Thyroid gland (tissue), 4 donors: ENCODE data around the gene MSH3. TPM values are rescaled to one million over a fixed set of nuclear protein-coding genes. Genes with fewer than 3 reads are reported as not detected.
A peak's percentile ranks its signal among the peaks of the same experiment; 100 is the strongest.

Source experiments
- DNase-seq, 2 donors: peaks; one replicate each; pipeline ENCODE4 v3.0.0-alpha.2; 2019
- H3K27ac ChIP-seq, 3 donors: fragments of 200-600 bp; sonication (generic); 1 replicate in 2 of 3; 2 replicates in 1 of 3; pipeline ENCODE4 v1.5.1; 2016 to 2019; ENCODE audit warnings: mild to moderate bottlenecking in 1 of 3, moderate library complexity in 1 of 3
- H3K27me3 ChIP-seq: fragments of 200-600 bp; sonication (generic); one replicate; pipeline ENCODE4 v1.5.1; 2019
- H3K36me3 ChIP-seq, 2 donors: fragments of 200-600 bp; sonication (generic); one replicate each; pipeline ENCODE4 v1.5.1; 2016 to 2019
- H3K4me1 ChIP-seq, 2 donors: fragments of 200-600 bp; sonication (generic); one replicate each; pipeline ENCODE4 v1.5.1; 2017 to 2019
- H3K4me3 ChIP-seq, 3 donors: fragments of 200-600 bp; sonication (generic); replicated peaks in 1 of 3; 1 replicate in 2 of 3; 2 replicates in 1 of 3; pipeline ENCODE4 v1.5.1; 2016; ENCODE audit warnings: mild to moderate bottlenecking in 1 of 3
- H3K9me3 ChIP-seq: fragments of 200-600 bp; sonication (generic); one replicate; pipeline ENCODE4 v1.5.1; 2017
- POLR2A ChIP-seq, 2 donors: fragments of 450-650 bp; IDR thresholded peaks; one replicate each; pipeline ENCODE4 v1.6.1; 2017; ENCODE audit warnings: antibody characterized with exemption in 2 of 2, mild to moderate bottlenecking in 2 of 2, moderate library complexity in 1 of 2
- WGBS, 2 donors: methylation state at CpG; one replicate each; pipeline ENCODE4 v1.1.5; 2017; 5-methylcytosine and 5-hydroxymethylcytosine counted together
- intact Hi-C: fragments of 100-400 bp; cut with DNase I; formaldehyde crosslinking; loops from one replicate; pipeline ENCODE4 v1.15.1; 2023
- total RNA-seq, 4 donors: library from RNA; depleted of rRNA; stranded (reverse); fragments of >200 nt; gene quantifications; one replicate each; pipeline ENCODE4 v1.2.3, GENCODE V29; 2016
- TF ChIP-seq, protein P1 (sequence below), 6 experiments: fragments of 200-600 bp in 3 of 6; fragments of 450-650 bp in 3 of 6; sonication (generic) in 3 of 6; IDR thresholded peaks; one replicate each; pipeline ENCODE4 v1.5.1; 2016 to 2019; ENCODE audit warnings: antibody characterized with exemption in 6 of 6, mild to moderate bottlenecking in 2 of 6, inconsistent platforms in 1 of 6, moderate library complexity in 1 of 6

Gene MSH3
- total RNA-seq, 4 donors from 2014 or later: 25.9 to 45.0 (median 26.1) TPM

DNA sequence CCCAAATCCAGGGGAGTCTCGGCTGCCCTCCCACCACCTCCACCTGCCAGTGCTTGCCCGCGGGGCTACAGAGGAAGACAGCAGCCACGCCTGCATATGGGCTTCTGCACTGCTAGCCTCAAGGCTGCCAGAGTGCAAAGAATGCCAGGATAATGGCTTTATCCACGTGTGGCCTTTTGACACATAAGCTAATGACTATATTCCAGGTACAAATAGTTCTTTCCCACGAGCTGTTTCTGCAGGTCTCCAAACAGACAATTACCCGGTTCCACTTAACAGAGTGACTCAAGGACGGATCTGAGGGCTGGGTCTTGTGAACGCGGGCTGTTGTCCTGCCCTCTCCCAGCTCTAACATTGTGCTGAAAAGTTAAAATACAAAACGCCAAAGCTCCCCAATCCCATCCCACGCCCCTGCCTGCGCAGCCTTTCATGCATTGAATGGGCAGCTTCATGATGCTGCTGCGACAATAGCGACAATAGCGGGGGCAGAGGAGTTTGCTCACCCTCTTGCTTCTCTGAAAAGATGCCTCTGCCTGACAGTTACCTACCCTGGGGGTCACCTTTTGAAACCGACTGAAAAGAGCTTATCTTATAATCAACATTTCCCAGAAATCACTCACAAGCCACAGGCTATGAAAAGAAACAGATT lies 39.1 kb upstream of the MSH3 start:
- H3K27me3 ChIP-seq: no peaks in the 10 kb centered on the region
- no peak for DNase-seq
- no peak overlapping the region for H3K27ac ChIP-seq
- H3K36me3 ChIP-seq: no peaks in the 10 kb centered on the region
- H3K4me3 ChIP-seq: no peak overlapping the region
- TF ChIP-seq, protein P1, sequence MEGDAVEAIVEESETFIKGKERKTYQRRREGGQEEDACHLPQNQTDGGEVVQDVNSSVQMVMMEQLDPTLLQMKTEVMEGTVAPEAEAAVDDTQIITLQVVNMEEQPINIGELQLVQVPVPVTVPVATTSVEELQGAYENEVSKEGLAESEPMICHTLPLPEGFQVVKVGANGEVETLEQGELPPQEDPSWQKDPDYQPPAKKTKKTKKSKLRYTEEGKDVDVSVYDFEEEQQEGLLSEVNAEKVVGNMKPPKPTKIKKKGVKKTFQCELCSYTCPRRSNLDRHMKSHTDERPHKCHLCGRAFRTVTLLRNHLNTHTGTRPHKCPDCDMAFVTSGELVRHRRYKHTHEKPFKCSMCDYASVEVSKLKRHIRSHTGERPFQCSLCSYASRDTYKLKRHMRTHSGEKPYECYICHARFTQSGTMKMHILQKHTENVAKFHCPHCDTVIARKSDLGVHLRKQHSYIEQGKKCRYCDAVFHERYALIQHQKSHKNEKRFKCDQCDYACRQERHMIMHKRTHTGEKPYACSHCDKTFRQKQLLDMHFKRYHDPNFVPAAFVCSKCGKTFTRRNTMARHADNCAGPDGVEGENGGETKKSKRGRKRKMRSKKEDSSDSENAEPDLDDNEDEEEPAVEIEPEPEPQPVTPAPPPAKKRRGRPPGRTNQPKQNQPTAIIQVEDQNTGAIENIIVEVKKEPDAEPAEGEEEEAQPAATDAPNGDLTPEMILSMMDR (IDR thresholded peaks at IDR 0.05): no peak
- no peak for TF ChIP-seq POLR2A (IDR thresholded peaks at IDR 0.05)
- no peaks in the 10 kb centered on the region for H3K9me3 ChIP-seq
- no peaks in the 10 kb centered on the region for H3K4me1 ChIP-seq
- 73 to 79% methylated on average over 16 to 17 of the region's 17 CpGs for WGBS, 2 donors
- intact Hi-C loops: no loop called here

DNA sequence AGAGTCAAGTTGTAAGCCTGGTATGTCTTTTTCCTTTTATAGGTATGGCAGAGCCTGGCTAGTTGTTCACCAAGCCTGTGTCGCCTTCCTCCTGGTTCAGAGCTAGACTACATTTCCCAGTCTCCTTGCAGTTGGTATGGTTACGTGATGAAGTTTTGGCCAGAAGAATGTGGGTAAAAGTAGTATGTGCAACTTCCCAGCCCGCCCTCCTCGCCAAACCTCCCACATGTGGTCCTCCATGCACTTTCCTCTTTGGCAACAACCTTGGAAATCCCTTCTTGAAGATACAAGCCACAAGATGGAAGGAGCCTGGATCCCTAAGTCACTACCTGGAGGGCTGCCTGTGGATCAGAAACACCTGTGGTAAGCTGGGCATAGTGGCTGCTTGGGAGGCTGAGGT lies 36.0 kb upstream of the MSH3 start:
- no peak overlapping the region for H3K27ac ChIP-seq
- TF ChIP-seq, protein P1 (IDR thresholded peaks at IDR 0.05): no peak
- TF ChIP-seq POLR2A (IDR thresholded peaks at IDR 0.05): no peak
- H3K4me3 ChIP-seq: no peak overlapping the region
- no peaks in the 10 kb centered on the region for H3K36me3 ChIP-seq
- intact Hi-C loops: no loop called here
- no peaks in the 10 kb centered on the region for H3K9me3 ChIP-seq
- H3K4me1 ChIP-seq: no peaks in the 10 kb centered on the region
- DNase-seq: no peak
- H3K27me3 ChIP-seq: no peaks in the 10 kb centered on the region
- WGBS, 2 donors: 95 to 99% methylated on average over 4 of the region's 4 CpGs

DNA sequence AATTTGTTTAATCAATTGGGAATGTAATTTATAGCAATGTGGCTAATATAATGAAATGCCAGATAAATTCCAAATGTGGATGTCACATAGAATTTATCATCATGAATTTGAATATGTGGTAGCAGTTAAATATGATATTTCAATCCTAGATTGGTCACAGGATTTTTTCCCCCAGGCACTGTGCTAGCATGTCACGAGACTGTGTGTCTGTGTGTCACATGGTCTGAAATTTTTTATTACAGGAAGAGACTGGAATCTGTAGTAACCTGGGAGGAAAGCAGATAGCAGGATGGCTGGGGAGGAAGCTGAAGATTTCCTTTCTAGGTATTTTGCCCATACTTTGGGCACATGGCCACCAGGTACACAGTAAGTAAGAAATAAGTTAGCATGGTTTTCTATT lies 35.4 kb upstream of the MSH3 start:
- WGBS, 2 donors: 91 to 96% methylated on average over 1 of the region's 1 CpG
- TF ChIP-seq POLR2A (IDR thresholded peaks at IDR 0.05): no peak
- TF ChIP-seq, protein P1 (IDR thresholded peaks at IDR 0.05): no peak

DNA sequence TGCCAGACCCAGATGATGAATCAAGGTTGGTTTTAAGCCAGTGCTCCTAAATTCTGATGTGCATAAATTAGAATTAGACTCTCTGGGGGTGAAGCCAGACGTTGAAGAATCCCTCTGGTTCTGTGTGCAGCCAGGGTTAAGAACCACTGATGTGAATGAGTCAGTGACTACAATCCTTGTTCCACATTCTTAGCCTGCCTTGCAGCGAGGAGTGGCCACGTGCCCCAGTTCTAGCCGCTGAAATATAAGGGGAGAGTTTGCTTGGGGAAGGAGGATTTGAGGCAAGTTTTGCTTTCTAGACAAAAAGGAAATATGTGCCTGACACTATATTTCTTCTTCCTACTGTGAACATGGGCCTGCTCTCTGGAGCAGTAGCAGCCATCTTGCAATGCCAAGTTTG lies 34.2 kb upstream of the MSH3 start:
- 70 to 74% methylated on average over 4 of the region's 4 CpGs for WGBS, 2 donors

More for the DNA sequence above, 35.4 kb upstream of the MSH3 start:
- no peaks in the 10 kb centered on the region for H3K27me3 ChIP-seq
- no peak for DNase-seq
- H3K9me3 ChIP-seq: no peaks in the 10 kb centered on the region
- H3K4me3 ChIP-seq: no peak overlapping the region
- H3K27ac ChIP-seq: no peak overlapping the region
- H3K36me3 ChIP-seq: no peaks in the 10 kb centered on the region
- intact Hi-C loops: no loop called here
- H3K4me1 ChIP-seq: no peaks in the 10 kb centered on the region

DNA sequence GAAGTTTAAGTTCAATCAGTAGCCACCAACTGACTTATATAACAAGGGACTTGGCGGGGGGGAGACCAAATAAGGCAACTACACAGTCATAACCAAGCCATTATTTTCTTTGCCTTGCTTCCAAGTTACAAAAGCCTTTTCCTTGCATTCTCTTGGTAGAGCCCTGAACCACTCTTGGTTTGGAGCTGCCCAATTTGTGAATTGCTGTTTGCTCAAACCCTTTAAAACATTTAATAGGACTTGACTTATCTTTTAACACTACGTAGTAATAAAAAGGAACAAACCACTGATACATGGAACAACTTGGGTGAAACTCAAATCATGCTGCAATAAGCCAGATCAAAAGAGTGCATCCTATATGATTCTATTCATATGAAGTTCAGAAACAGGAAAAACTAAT lies 31.7 kb upstream of the MSH3 start:
- Histone ChIP-seq H3K27ac (no peak overlapping the region), H3K36me3 (no peaks in the 10 kb centered on the region), H3K9me3 (no peaks in the 10 kb centered on the region), H3K27me3 (no peaks in the 10 kb centered on the region), H3K4me3 (no peak overlapping the region), H3K4me1 (no peaks in the 10 kb centered on the region)
- no peak for DNase-seq
- 97 to 98% methylated on average over 2 of the region's 2 CpGs for WGBS, 2 donors
- intact Hi-C loops: no loop called here
- TF ChIP-seq, protein P1 (IDR thresholded peaks at IDR 0.05): no peak
- TF ChIP-seq POLR2A (IDR thresholded peaks at IDR 0.05): no peak

More for the DNA sequence above, 34.2 kb upstream of the MSH3 start:
- peak in 1 of 2 donors; percentile 2 for DNase-seq
- no peaks in the 10 kb centered on the region for H3K27me3 ChIP-seq
- no peaks in the 10 kb centered on the region for H3K9me3 ChIP-seq
- no peaks in the 10 kb centered on the region for H3K4me1 ChIP-seq
- H3K36me3 ChIP-seq: no peaks in the 10 kb centered on the region
- no peak overlapping the region for H3K4me3 ChIP-seq
- no peak overlapping the region for H3K27ac ChIP-seq
- intact Hi-C loops: no loop called here
- TF ChIP-seq, protein P1 (IDR thresholded peaks at IDR 0.05): no peak
- no peak for TF ChIP-seq POLR2A (IDR thresholded peaks at IDR 0.05)
